HEK293 (cell line): ENCODE results near the gene MTMR4.

Experiments used
- GLI4 ChIP-seq: fragments of 450-650 bp; formaldehyde crosslinking; IDR thresholded peaks from 2 replicates; pipeline ENCODE4 v1.5.1; 2016; ENCODE audit warnings: missing biosample characterization, missing genetic modification characterization
- MZF1 ChIP-seq: fragments of 450-650 bp; formaldehyde crosslinking; IDR thresholded peaks from 2 replicates; pipeline ENCODE4 v1.5.1; 2017; ENCODE audit warnings: missing biosample characterization, missing genetic modification characterization, borderline replicate concordance
- REPIN1 ChIP-seq: fragments of 450-650 bp; formaldehyde crosslinking; IDR thresholded peaks from 2 replicates; pipeline ENCODE4 v1.5.1; 2017; ENCODE audit warnings: missing biosample characterization, missing genetic modification characterization, low read depth
- SCRT1 ChIP-seq: fragments of 450-650 bp; formaldehyde crosslinking; IDR thresholded peaks from 2 replicates; pipeline ENCODE4 v1.5.1; 2016; ENCODE audit warnings: missing biosample characterization, missing genetic modification characterization, borderline replicate concordance
- YY2 ChIP-seq: fragments of 450-650 bp; formaldehyde crosslinking; IDR thresholded peaks from 2 replicates; pipeline ENCODE4 v1.5.1; 2016; ENCODE audit warnings: missing biosample characterization, missing genetic modification characterization
- ZBTB11 ChIP-seq: fragments of 450-650 bp; formaldehyde crosslinking; conservative IDR thresholded peaks from 2 replicates; pipeline ENCODE4 v1.5.1; 2016; ENCODE audit warnings: low read depth, missing biosample characterization, missing genetic modification characterization
- ZBTB49 ChIP-seq: fragments of 450-650 bp; formaldehyde crosslinking; IDR thresholded peaks from 2 replicates; pipeline ENCODE4 v1.5.1; 2016; ENCODE audit warnings: missing biosample characterization, missing genetic modification characterization, low read depth
- ZBTB7A ChIP-seq: fragments of 450-650 bp; formaldehyde crosslinking; IDR thresholded peaks from 2 replicates; pipeline ENCODE4 v1.5.1; 2016; ENCODE audit warnings: low read depth, missing biosample characterization, missing genetic modification characterization
- ZEB2 ChIP-seq: fragments of 450-650 bp; formaldehyde crosslinking; IDR thresholded peaks from 2 replicates; pipeline ENCODE4 v1.5.1; 2016; ENCODE audit warnings: missing biosample characterization, missing genetic modification characterization
- ZFHX2 ChIP-seq: fragments of 450-650 bp; formaldehyde crosslinking; conservative IDR thresholded peaks from 2 replicates; pipeline ENCODE4 v1.5.1; 2016; ENCODE audit warnings: missing biosample characterization, missing genetic modification characterization
- ZFP37 ChIP-seq: fragments of 450-650 bp; formaldehyde crosslinking; IDR thresholded peaks from 2 replicates; pipeline ENCODE4 v1.5.1; 2016; ENCODE audit warnings: missing biosample characterization, missing genetic modification characterization
- ZNF133 ChIP-seq: fragments of 450-650 bp; formaldehyde crosslinking; IDR thresholded peaks from 2 replicates; pipeline ENCODE4 v1.5.1; 2016; ENCODE audit warnings: missing biosample characterization, missing genetic modification characterization
- ZNF146 ChIP-seq: fragments of 450-650 bp; formaldehyde crosslinking; IDR thresholded peaks from 2 replicates; pipeline ENCODE4 v1.5.1; 2016; ENCODE audit warnings: missing biosample characterization, missing genetic modification characterization
- ZNF157 ChIP-seq: fragments of 450-650 bp; formaldehyde crosslinking; IDR thresholded peaks from 2 replicates; pipeline ENCODE4 v1.5.1; 2016; ENCODE audit warnings: missing biosample characterization, missing genetic modification characterization
- ZNF221 ChIP-seq: fragments of 450-650 bp; formaldehyde crosslinking; IDR thresholded peaks from 2 replicates; pipeline ENCODE4 v1.5.1; 2017; ENCODE audit warnings: missing biosample characterization, missing genetic modification characterization, borderline replicate concordance
- ZNF266 ChIP-seq: fragments of 450-650 bp; formaldehyde crosslinking; IDR thresholded peaks from 2 replicates; pipeline ENCODE4 v1.5.1; 2016; ENCODE audit warnings: missing biosample characterization, missing genetic modification characterization, low read depth
- ZNF274 ChIP-seq, 2 experiments: fragments of 200-500 bp in 1 of 2; fragments of 450-650 bp in 1 of 2; sonication (Bioruptor generic) in 1 of 2; formaldehyde crosslinking in 1 of 2; IDR thresholded peaks; 2 replicates each; pipeline versions ENCODE4 v1.5.1 to v1.6.1; 2014 to 2016; ENCODE audit warnings: borderline replicate concordance in 1 of 2, inconsistent platforms in 1 of 2, low read length in 1 of 2, missing biosample characterization in 1 of 2, missing genetic modification characterization in 1 of 2
- ZNF416 ChIP-seq: fragments of 450-650 bp; formaldehyde crosslinking; IDR thresholded peaks from 2 replicates; pipeline ENCODE4 v1.5.1; 2016; ENCODE audit warnings: missing biosample characterization, missing genetic modification characterization
- ZNF514 ChIP-seq: fragments of 450-650 bp; formaldehyde crosslinking; IDR thresholded peaks from 2 replicates; pipeline ENCODE4 v1.5.1; 2016; ENCODE audit warnings: missing biosample characterization, missing genetic modification characterization
- ZNF549 ChIP-seq: fragments of 450-650 bp; IDR thresholded peaks from 2 replicates; pipeline ENCODE4 v1.5.1; 2018; ENCODE audit warnings: missing biosample characterization, missing genetic modification characterization, mild to moderate bottlenecking, inconsistent platforms, moderate library complexity
- ZNF610 ChIP-seq: fragments of 450-650 bp; formaldehyde crosslinking; IDR thresholded peaks from 2 replicates; pipeline ENCODE4 v1.5.1; 2016; ENCODE audit warnings: missing biosample characterization, missing genetic modification characterization, borderline replicate concordance
- ZNF654 ChIP-seq: fragments of 450-650 bp; formaldehyde crosslinking; IDR thresholded peaks from 2 replicates; pipeline ENCODE4 v1.5.1; 2016; ENCODE audit warnings: low read depth, missing biosample characterization, missing genetic modification characterization
- ZNF785 ChIP-seq: fragments of 450-650 bp; formaldehyde crosslinking; IDR thresholded peaks from 2 replicates; pipeline ENCODE4 v1.5.1; 2016; ENCODE audit warnings: missing biosample characterization, missing genetic modification characterization
- ZNF837 ChIP-seq: fragments of 450-650 bp; formaldehyde crosslinking; IDR thresholded peaks from 2 replicates; pipeline ENCODE4 v1.5.1; 2016; ENCODE audit warnings: missing biosample characterization, missing genetic modification characterization
- TF ChIP-seq, protein P1 (sequence below): fragments of 450-650 bp; formaldehyde crosslinking; IDR thresholded peaks from 2 replicates; pipeline ENCODE4 v1.5.0; 2017; ENCODE audit warnings: missing biosample characterization, missing genetic modification characterization, borderline replicate concordance
- TF ChIP-seq, protein P2 (sequence below): fragments of 450-650 bp; formaldehyde crosslinking; IDR thresholded peaks from 2 replicates; pipeline ENCODE4 v1.5.1; 2017; ENCODE audit warnings: missing biosample characterization, missing genetic modification characterization
- TF ChIP-seq, protein P3 (sequence below): IDR thresholded peaks from 2 replicates; pipeline ENCODE4 v1.6.1; 2011; ENCODE audit warnings: mild to moderate bottlenecking, low read depth, low read length, borderline replicate concordance

Gene MTMR4

DNA sequence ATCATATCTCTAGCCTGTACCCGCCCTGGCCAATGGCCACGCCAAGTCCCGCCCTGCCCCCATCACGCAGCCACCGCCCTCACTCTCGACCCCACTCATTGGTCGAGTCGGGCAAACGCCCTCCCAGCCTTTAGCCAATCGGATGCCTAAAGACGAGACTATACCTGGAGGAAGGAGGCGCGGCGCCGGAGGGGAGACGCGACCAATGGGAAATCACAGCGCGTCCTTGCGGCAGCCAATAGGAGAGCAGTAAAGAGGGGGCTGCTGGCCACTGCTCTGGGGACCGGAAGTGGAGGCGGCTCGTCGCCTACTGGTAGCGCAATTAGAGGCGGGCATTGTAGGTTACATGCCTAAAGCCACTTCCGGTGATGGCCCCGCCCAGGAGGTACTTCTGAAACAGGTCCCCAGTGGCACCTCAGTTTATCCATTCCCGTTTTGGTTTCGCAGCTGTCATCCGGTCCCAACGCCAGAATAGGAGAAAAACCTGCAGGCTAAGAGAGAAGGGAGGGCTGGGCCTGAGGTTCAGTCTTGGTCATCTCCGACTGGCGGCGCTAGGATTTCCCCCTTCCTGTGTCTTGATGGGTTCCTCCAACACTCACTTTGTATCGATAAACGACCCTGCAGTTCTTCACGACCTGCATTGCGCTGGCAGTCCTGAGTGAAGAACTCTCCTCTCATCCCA lies 3.6 kb upstream of the MTMR4 start (continued):
- TF ChIP-seq ZBTB7A (tag by site-specific recombination) (no peak), ZNF146 (tag by site-specific recombination) (no peak), ZNF416 (tag by site-specific recombination) (no peak), ZNF157 (tag by site-specific recombination) (no peak), ZNF274 (IDR thresholded peaks at IDR 0.05; ENCODE audit: low read length) (no peak), ZNF274 (tag by site-specific recombination; IDR thresholded peaks at IDR 0.05; ENCODE audit: borderline replicate concordance) (no peak), ZFHX2 (tag by site-specific recombination) (peak; percentile 86), ZNF133 (no peak), ZBTB49 (tag by site-specific recombination) (no peak), SCRT1 (tag by site-specific recombination) (no peak), MZF1 (tag by site-specific recombination) (no peak), ZNF654 (tag by site-specific recombination) (no peak), YY2 (tag by site-specific recombination) (peak; percentile 66; the same call in 1 of the 2 replicates), REPIN1 (no peak), ZNF221 (tag by site-specific recombination) (no peak), ZBTB11 (peak; percentile 99), ZNF266 (tag by site-specific recombination) (no peak), ZEB2 (tag by site-specific recombination) (no peak), ZNF837 (no peak), ZNF610 (peak; percentile 91), ZNF549 (tag by site-specific recombination) (no peak), ZNF514 (tag by site-specific recombination) (no peak), ZNF785 (tag by site-specific recombination) (no peak), GLI4 (tag by site-specific recombination) (no peak), ZFP37 (tag by site-specific recombination) (no peak)
- TF ChIP-seq, protein P1, sequence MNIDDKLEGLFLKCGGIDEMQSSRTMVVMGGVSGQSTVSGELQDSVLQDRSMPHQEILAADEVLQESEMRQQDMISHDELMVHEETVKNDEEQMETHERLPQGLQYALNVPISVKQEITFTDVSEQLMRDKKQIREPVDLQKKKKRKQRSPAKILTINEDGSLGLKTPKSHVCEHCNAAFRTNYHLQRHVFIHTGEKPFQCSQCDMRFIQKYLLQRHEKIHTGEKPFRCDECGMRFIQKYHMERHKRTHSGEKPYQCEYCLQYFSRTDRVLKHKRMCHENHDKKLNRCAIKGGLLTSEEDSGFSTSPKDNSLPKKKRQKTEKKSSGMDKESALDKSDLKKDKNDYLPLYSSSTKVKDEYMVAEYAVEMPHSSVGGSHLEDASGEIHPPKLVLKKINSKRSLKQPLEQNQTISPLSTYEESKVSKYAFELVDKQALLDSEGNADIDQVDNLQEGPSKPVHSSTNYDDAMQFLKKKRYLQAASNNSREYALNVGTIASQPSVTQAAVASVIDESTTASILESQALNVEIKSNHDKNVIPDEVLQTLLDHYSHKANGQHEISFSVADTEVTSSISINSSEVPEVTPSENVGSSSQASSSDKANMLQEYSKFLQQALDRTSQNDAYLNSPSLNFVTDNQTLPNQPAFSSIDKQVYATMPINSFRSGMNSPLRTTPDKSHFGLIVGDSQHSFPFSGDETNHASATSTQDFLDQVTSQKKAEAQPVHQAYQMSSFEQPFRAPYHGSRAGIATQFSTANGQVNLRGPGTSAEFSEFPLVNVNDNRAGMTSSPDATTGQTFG (tag by site-specific recombination) = no peak
- TF ChIP-seq, protein P2, sequence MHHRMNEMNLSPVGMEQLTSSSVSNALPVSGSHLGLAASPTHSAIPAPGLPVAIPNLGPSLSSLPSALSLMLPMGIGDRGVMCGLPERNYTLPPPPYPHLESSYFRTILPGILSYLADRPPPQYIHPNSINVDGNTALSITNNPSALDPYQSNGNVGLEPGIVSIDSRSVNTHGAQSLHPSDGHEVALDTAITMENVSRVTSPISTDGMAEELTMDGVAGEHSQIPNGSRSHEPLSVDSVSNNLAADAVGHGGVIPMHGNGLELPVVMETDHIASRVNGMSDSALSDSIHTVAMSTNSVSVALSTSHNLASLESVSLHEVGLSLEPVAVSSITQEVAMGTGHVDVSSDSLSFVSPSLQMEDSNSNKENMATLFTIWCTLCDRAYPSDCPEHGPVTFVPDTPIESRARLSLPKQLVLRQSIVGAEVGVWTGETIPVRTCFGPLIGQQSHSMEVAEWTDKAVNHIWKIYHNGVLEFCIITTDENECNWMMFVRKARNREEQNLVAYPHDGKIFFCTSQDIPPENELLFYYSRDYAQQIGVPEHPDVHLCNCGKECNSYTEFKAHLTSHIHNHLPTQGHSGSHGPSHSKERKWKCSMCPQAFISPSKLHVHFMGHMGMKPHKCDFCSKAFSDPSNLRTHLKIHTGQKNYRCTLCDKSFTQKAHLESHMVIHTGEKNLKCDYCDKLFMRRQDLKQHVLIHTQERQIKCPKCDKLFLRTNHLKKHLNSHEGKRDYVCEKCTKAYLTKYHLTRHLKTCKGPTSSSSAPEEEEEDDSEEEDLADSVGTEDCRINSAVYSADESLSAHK (tag by site-specific recombination) = no peak
- TF ChIP-seq, protein P3, sequence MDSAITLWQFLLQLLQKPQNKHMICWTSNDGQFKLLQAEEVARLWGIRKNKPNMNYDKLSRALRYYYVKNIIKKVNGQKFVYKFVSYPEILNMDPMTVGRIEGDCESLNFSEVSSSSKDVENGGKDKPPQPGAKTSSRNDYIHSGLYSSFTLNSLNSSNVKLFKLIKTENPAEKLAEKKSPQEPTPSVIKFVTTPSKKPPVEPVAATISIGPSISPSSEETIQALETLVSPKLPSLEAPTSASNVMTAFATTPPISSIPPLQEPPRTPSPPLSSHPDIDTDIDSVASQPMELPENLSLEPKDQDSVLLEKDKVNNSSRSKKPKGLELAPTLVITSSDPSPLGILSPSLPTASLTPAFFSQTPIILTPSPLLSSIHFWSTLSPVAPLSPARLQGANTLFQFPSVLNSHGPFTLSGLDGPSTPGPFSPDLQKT = peak; percentile 90
